ENCODE results near the gene ZNF443. TPM values are rescaled to one million over a fixed set of nuclear protein-coding genes. Genes with fewer than 3 reads are reported as not detected.
"Not testable (repeated sequence)": the region's sequence is repeated elsewhere in the genome, so short reads cannot be mapped to it uniquely, and the experiment has no call there.

The ZNF443 gene
- total RNA-seq, 1 experiment from 2014 or later = 3.4 TPM

DNA sequence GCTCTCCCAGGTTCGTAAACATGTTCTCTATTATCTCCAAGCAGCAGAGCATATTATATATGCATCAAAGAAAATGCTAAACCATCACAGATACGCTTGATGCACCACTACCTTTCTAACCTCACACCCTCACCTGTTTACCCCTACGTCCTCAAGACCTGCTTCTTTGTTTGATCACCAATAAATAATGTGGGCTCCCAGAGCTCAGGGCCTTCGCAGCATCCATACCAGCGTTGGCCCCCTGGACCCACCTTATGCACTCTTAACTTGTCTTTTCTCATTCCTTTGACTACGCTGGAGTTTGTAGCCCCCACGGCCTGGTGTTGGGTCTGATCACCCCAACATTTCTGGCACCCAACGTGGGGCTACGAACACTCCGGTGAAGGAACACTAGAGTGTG is 10.0 kb upstream of the ZNF443 start:
- Histone ChIP-seq H3K27ac (ENCODE audit: low read length) (no peak overlapping the region), H3K27me3 (ENCODE audit: low read length) (no peaks in the 10 kb centered on the region), H3K9ac (ENCODE audit: low read length) (no peak overlapping the region), H4K20me1 (ENCODE audit: low read length) (no peaks in the 10 kb centered on the region), H3K4me1 (ENCODE audit: insufficient read depth, low read length) (0 out of 2 replicates have a peak, but pooled peaks cover 5% of the 10 kb centered on the region), H3K36me3 (ENCODE audit: low read depth, low read length) (no peaks in the 10 kb centered on the region), H3K4me3 (ENCODE audit: low read length) (no peak overlapping the region), H3K4me2 (ENCODE audit: low read length) (no peak overlapping the region), H3F3A (ENCODE audit: low read length, unreplicated experiment) (no peaks in the 10 kb centered on the region), H3K9me2 (replicated peaks; ENCODE audit: low read length) (no peaks in the 10 kb centered on the region), H3K79me2 (ENCODE audit: low read length) (no peaks in the 10 kb centered on the region), H3K9me3 (ENCODE audit: low read length) (peaks cover 27% of the 10 kb centered on the region), H2AFZ (ENCODE audit: low read length) (no peak overlapping the region)
- CTCF ChIA-PET = no interaction called here
- DNase-seq = no peak
- no peak for ATAC-seq
- intact Hi-C loops (cut with micrococcal nuclease) = no loop called here
- BruUV-seq (replicated peaks) = no TSS peak
- TF ChIP-seq EZH2 (IDR thresholded peaks at IDR 0.05; ENCODE audit: low read length, unreplicated experiment) (no peak), CTCF (conservative IDR thresholded peaks at IDR 0.05; ENCODE audit: low read depth, low read length) (no peak), EZH2phosphoT487 (IDR thresholded peaks at IDR 0.05; ENCODE audit: borderline replicate concordance, low read length) (no peak)
- POLR2A ChIA-PET (ENCODE audit: unreplicated experiment) = no interaction called here

DNA sequence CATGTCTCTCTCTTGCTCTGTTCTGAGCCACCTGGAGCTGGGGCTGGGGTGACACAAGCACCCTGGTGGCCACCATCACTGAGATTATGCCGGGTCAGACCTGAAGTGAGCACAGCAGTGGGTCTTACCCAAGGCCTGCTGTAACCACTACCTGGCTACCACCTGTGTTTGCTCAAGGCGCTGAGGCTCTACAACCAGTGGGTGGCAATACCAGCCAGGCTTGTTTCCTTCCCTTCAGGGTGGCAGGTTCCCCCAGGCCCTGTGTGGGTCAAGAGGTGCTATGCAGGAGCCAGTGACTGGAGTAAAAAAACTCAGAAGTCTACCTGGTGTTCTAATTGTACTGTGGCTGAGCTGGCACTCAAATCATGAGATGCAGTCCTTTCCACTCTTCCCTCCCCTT is 8.0 kb upstream of the ZNF443 start:
- Histone ChIP-seq H3K27ac (ENCODE audit: low read length) (no peak overlapping the region), H3K9me2 (replicated peaks; ENCODE audit: low read length) (no peaks in the 10 kb centered on the region), H2AFZ (ENCODE audit: low read length) (no peak overlapping the region), H3K9ac (ENCODE audit: low read length) (no peak overlapping the region), H3K4me3 (ENCODE audit: low read length) (no peak overlapping the region), H3K27me3 (ENCODE audit: low read length) (no peaks in the 10 kb centered on the region), H3K36me3 (ENCODE audit: low read depth, low read length) (no peaks in the 10 kb centered on the region), H3K4me1 (ENCODE audit: insufficient read depth, low read length) (0 out of 2 replicates have a peak, but pooled peaks cover 2% of the 10 kb centered on the region), H3F3A (ENCODE audit: low read length, unreplicated experiment) (no peaks in the 10 kb centered on the region), H4K20me1 (ENCODE audit: low read length) (no peaks in the 10 kb centered on the region), H3K79me2 (ENCODE audit: low read length) (no peaks in the 10 kb centered on the region), H3K9me3 (ENCODE audit: low read length) (peaks cover 25% of the 10 kb centered on the region), H3K4me2 (ENCODE audit: low read length) (no peak overlapping the region)
- ATAC-seq (no peak), DNase-seq (no peak)
- no TSS peak for BruUV-seq (replicated peaks)
- TF ChIP-seq EZH2 (IDR thresholded peaks at IDR 0.05; ENCODE audit: low read length, unreplicated experiment) (no peak), EZH2phosphoT487 (IDR thresholded peaks at IDR 0.05; ENCODE audit: borderline replicate concordance, low read length) (no peak), CTCF (conservative IDR thresholded peaks at IDR 0.05; ENCODE audit: low read depth, low read length) (no peak)
- POLR2A ChIA-PET (ENCODE audit: unreplicated experiment) = no interaction called here
- CTCF ChIA-PET = no interaction called here
- intact Hi-C loops (cut with micrococcal nuclease) = no loop called here

GRCh38 chr19:12439686-12440540 is 908 bp downstream of the ZNF443 start:
- H3K27ac ChIP-seq (ENCODE audit: low read length) = peak overlapping the region; percentile 52
- ATAC-seq (peak; percentile 27), DNase-seq (peak; percentile 55)
- peak overlapping the region; percentile 72 for H3K4me3 ChIP-seq (ENCODE audit: low read length)
- TSS peak; percentile 25 for BruUV-seq (replicated peaks)
- H3K9me2 ChIP-seq (replicated peaks; ENCODE audit: low read length); CTCF ChIA-PET; H4K20me1 ChIP-seq (ENCODE audit: low read length); H3F3A ChIP-seq (ENCODE audit: low read length, unreplicated experiment); H3K4me1 ChIP-seq (ENCODE audit: insufficient read depth, low read length); POLR2A ChIA-PET (ENCODE audit: unreplicated experiment); H3K27me3 ChIP-seq (ENCODE audit: low read length): not testable (repeated sequence)
- H3K4me2 ChIP-seq (ENCODE audit: low read length) = peak overlapping the region; percentile 96
- H3K36me3 ChIP-seq (ENCODE audit: low read depth, low read length) = peaks cover 27% of the 10 kb centered on the region
- H3K9me3 ChIP-seq (ENCODE audit: low read length) = peaks cover 25% of the 10 kb centered on the region
- intact Hi-C loops (cut with micrococcal nuclease) = loop anchor here (2.0 to 5.0 kb wide), 3 partner anchors 38 to 145 kb away; partner anchors contain the start of genes ZNF44, ZNF709 and ZNF799
- peak overlapping the region; percentile 61 for H2AFZ ChIP-seq (ENCODE audit: low read length)
- H3K9ac ChIP-seq (ENCODE audit: low read length) = peak overlapping the region; percentile 65
- peaks cover 44% of the 10 kb centered on the region for H3K79me2 ChIP-seq (ENCODE audit: low read length)

DNA sequence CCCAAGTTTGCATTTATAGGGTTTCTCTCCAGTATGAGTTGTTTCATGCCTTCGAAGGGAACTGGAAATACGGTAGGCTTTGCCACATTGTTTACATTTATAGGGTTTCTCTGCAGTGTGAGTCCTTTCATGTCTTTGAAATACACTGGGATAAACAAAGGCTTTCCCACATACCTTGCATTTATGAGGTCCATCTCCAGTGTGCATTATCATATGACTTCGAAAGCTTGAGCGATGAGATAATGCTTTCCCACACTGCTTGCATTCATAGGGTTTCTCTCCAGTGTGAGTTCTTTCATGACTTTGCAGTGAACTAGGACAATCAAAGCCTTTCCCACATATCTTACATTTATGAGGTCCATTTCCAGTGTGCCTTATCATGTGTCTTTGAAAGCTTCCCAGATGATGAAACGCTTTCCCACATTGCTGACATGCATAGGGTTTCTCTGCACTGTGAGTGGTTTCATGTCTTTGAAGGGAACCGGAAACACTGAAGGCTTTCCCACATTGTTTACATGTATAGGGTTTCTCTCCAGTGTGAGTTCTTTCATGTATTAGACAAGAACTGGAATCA is 10.0 kb downstream of the ZNF443 start:
- Histone ChIP-seq H3K79me2 (ENCODE audit: low read length) (peaks cover 11% of the 10 kb centered on the region; the same call in 1 of the 2 replicates), H3K36me3 (ENCODE audit: low read depth, low read length) (peaks cover 79% of the 10 kb centered on the region), H3K9me3 (ENCODE audit: low read length) (peaks cover 38% of the 10 kb centered on the region)
- H3K9ac ChIP-seq (ENCODE audit: low read length); H3K4me1 ChIP-seq (ENCODE audit: insufficient read depth, low read length); POLR2A ChIA-PET (ENCODE audit: unreplicated experiment); H3K4me3 ChIP-seq (ENCODE audit: low read length); H3K27ac ChIP-seq (ENCODE audit: low read length); CTCF ChIA-PET; H4K20me1 ChIP-seq (ENCODE audit: low read length); intact Hi-C loops (cut with micrococcal nuclease); BruUV-seq (replicated peaks); DNase-seq; ATAC-seq; H3K9me2 ChIP-seq (replicated peaks; ENCODE audit: low read length); H3K27me3 ChIP-seq (ENCODE audit: low read length); H3K4me2 ChIP-seq (ENCODE audit: low read length); H3F3A ChIP-seq (ENCODE audit: low read length, unreplicated experiment); H2AFZ ChIP-seq (ENCODE audit: low read length): not testable (repeated sequence)
